Testis (tissue), 2 donors: ENCODE results near the gene PTPN6.

ENCODE experiments used
- CTCF ChIP-seq, 3 experiments: fragments of 450-650 bp in 2 of 3; fragments of 200-600 bp in 1 of 3; sonication (generic) in 1 of 3; IDR thresholded peaks; one replicate each; pipeline ENCODE4 v1.5.1; 2016 to 2019; ENCODE audit warnings: antibody characterized with exemption in 3 of 3, mild to moderate bottlenecking in 2 of 3, moderate library complexity in 1 of 3
- POLR2A ChIP-seq: fragments of 450-650 bp; IDR thresholded peaks from one replicate; pipeline ENCODE4 v1.6.1; 2017; ENCODE audit warnings: antibody characterized with exemption, mild to moderate bottlenecking, moderate library complexity

GRCh38 chr12:6915789-6916285 lies 35.3 kb upstream of the PTPN6 start:
- TF ChIP-seq POLR2A (no peak), CTCF (IDR thresholded peaks at IDR 0.05) (no peak)
